Esophagus squamous epithelium (tissue), 5 donors: Measurements from ENCODE around the gene ARID3B. TPM values are rescaled to one million over a fixed set of nuclear protein-coding genes. Genes with fewer than 3 reads are reported as not detected.

ENCODE experiments used
- DNase-seq: peaks from one replicate; lab custom pipeline; 2025; lab: John Stamatoyannopoulos, UW
- H3K27ac ChIP-seq, 4 donors: fragments of 200-600 bp; sonication (generic); one replicate each; pipeline ENCODE4 v1.5.1; 2016 to 2019; ENCODE audit warnings: mild to moderate bottlenecking in 1 of 4
- H3K27me3 ChIP-seq, 4 donors: fragments of 200-600 bp; sonication (generic); 1 replicate in 3 of 4; 2 replicates in 1 of 4; pipeline versions ENCODE4 v1.5.1 to v1.6.0; 2017 to 2021; ENCODE audit warnings: antibody characterized with exemption in 1 of 4
- H3K36me3 ChIP-seq, 3 donors: fragments of 200-600 bp; sonication (generic); one replicate each; pipeline ENCODE4 v1.5.1; 2016 to 2019
- H3K4me1 ChIP-seq, 3 donors: fragments of 200-600 bp; sonication (generic); one replicate each; pipeline ENCODE4 v1.5.1; 2017 to 2019
- H3K4me3 ChIP-seq, 4 donors: fragments of 200-600 bp; sonication (generic); 1 replicate in 3 of 4; 2 replicates in 1 of 4; pipeline ENCODE4 v1.5.1; 2016 to 2019; ENCODE audit warnings: mild to moderate bottlenecking in 2 of 4, moderate library complexity in 1 of 4
- H3K9me3 ChIP-seq, 3 donors: fragments of 200-600 bp; sonication (generic); one replicate each; pipeline ENCODE4 v1.5.1; 2016 to 2019
- CTCF ChIP-seq, 6 experiments: fragments of 450-650 bp in 4 of 6; fragments of 200-600 bp in 2 of 6; sonication (generic) in 2 of 6; IDR thresholded peaks; one replicate each; pipeline ENCODE4 v1.5.1; 2016 to 2019; ENCODE audit warnings: antibody characterized with exemption in 6 of 6, mild to moderate bottlenecking in 4 of 6, moderate library complexity in 4 of 6
- POLR2A ChIP-seq, 4 donors: fragments of 450-650 bp; IDR thresholded peaks; one replicate each; pipeline ENCODE4 v1.6.1; 2017; ENCODE audit warnings: antibody characterized with exemption in 4 of 4, mild to moderate bottlenecking in 4 of 4, moderate library complexity in 3 of 4
- WGBS, 2 donors: methylation state at CpG; one replicate each; pipeline ENCODE4 v1.1.5; 2018; 5-methylcytosine and 5-hydroxymethylcytosine counted together
- intact Hi-C: fragments of 100-400 bp; cut with DNase I; formaldehyde crosslinking; loops from one replicate; pipeline ENCODE4 v1.15.0; 2022
- total RNA-seq, 4 donors: library from RNA; depleted of rRNA; stranded (reverse); fragments of >200 nt; gene quantifications; one replicate each; pipeline ENCODE4 v1.1.0, GENCODE V29; 2016
- donor health status: DM: yes; HTN: yes; CAD: no.

ARID3B gene
- total RNA-seq, 4 donors from 2014 or later = 4.5 to 11.6 (median 6.4) TPM

GRCh38 chr15:74616996-74617395 lies 76.0 kb downstream of the ARID3B start:
- H3K4me1 ChIP-seq = peaks cover 31 to 67% (median 33%) of the 10 kb centered on the region in 3 donors
- H3K27ac ChIP-seq = peak overlapping the region in 2 of 4 donors; percentile 92 to 99
- H3K4me3 ChIP-seq = peak overlapping the region; percentile 72 to 95 (median 86)

DNA sequence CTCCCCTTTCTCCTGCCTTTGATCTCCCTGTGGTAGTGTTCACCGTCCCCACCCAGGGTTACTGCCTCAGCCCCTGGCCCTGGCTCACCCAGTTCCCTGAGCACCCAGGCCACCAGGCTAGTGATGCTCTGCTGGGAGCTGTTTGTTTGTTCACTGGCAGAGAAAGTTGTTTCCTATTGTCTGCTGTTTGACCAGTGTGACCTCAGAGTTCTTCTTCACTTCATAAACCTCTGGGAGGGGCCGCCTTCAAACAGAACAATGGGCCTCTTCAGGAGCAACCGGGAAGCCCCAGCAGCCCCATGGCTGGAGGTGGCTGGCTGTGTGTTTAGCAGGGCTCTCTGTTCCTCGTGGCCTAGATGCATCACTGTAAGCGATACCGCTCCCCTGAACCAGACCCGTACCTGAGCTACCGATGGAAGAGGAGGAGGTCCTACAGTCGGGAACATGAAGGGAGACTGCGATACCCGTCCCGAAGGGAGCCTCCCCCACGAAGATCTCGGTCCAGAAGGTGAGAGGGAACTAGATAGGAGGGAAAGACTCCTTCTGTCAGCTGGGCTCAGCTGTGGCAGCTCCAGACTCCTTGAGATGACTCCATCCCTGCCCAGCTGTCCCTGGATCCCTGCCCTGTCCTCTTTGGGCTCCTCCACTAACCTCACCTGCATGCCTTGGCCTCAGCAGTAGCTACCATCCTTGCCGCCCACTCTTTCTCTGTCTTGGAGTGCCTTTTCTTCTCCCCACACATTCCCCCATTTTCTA lies 78.0 kb downstream of the ARID3B start:
- Histone ChIP-seq H3K36me3 (peaks cover 38 to 59% (median 41%) of the 10 kb centered on the region in 3 donors), H3K27me3 (no peaks in the 10 kb centered on the region), H3K9me3 (no peaks in the 10 kb centered on the region), H3K4me1 (peaks cover 31 to 69% (median 33%) of the 10 kb centered on the region in 3 donors), H3K4me3 (no peak overlapping the region), H3K27ac (no peak overlapping the region)
- intact Hi-C loops = no loop called here
- 80 to 84% methylated on average over 3 to 9 of the region's 15 CpGs for WGBS, 2 donors
- no peak for DNase-seq
- TF ChIP-seq POLR2A (IDR thresholded peaks at IDR 0.05) (no peak), CTCF (IDR thresholded peaks at IDR 0.05) (no peak)

More at GRCh38 chr15:74616996-74617395, 76.0 kb downstream of the ARID3B start:
- peaks cover 21 to 38% (median 24%) of the 10 kb centered on the region in 3 donors for H3K36me3 ChIP-seq
- intact Hi-C loops = no loop called here
- no peaks in the 10 kb centered on the region for H3K27me3 ChIP-seq
- no peak for DNase-seq
- H3K9me3 ChIP-seq = no peaks in the 10 kb centered on the region
- no peak for TF ChIP-seq CTCF (IDR thresholded peaks at IDR 0.05)
- TF ChIP-seq POLR2A (IDR thresholded peaks at IDR 0.05) = no peak

GRCh38 chr15:74619916-74620635 lies 79.1 kb downstream of the ARID3B start:
- Histone ChIP-seq H3K27me3 (no peaks in the 10 kb centered on the region), H3K4me3 (no peak overlapping the region), H3K4me1 (peaks cover 31 to 59% (median 33%) of the 10 kb centered on the region in 3 donors), H3K36me3 (peaks cover 48 to 69% (median 51%) of the 10 kb centered on the region in 3 donors), H3K27ac (no peak overlapping the region), H3K9me3 (no peaks in the 10 kb centered on the region)
- DNase-seq = no peak
- TF ChIP-seq CTCF (IDR thresholded peaks at IDR 0.05) = no peak
- TF ChIP-seq POLR2A (IDR thresholded peaks at IDR 0.05) = no peak
- intact Hi-C loops = loop anchor here (5.0 kb wide), 1 partner anchor 243 kb away; no protein-coding TSS in a partner anchor
- 95 to 97% methylated on average over 10 to 11 of the region's 27 CpGs for WGBS, 2 donors

DNA sequence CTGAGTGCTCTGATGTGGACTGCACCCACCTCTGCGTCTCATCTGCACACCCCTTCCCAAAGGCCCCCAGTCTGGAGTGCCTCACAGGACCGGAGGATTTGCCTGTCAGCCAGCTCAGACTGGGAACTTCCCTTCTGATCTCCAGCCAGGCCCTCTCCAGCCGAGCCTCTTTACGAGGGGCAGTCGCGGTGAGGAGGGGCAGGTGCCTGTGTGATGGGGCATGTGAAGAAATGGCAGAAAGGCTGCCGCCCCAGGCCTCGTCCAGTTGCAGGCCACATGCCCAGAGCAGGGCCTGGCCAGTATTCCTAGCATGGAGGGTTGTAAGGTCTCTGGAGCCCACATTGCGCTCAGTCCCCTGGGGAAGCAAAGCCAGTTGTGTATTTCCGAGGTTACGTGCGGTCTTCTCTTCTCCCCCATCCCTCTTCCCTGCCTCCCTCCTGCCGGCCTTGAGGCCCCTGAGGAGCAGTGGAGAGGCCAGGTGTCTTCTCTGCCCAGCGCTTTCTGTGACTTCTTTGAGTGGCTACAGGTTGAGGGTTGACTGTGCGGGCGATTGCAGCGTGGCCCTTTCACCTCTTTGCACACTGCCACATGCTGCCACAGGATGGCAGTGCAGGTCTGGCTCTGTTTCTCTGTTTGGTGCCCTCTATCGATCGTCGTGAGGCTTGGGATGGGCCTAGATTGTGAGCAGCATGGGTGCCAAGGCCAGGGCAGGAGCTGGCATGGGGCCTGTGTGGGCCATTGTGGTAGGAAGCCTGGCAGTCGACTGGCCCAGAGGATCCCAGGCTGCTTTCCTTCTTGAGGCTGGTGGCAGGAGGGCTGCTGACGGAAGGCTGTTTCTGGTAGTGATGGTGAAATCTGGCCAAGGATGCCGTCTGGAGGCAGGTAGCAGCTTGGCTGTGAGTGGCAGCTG lies 79.9 kb downstream of the ARID3B start:
- 39 to 66% methylated on average over 14 to 17 of the region's 23 CpGs for WGBS, 2 donors
- no peaks in the 10 kb centered on the region for H3K9me3 ChIP-seq
- TF ChIP-seq CTCF (IDR thresholded peaks at IDR 0.05) = peak; percentile 66 to 93 (median 78)
- TF ChIP-seq POLR2A (IDR thresholded peaks at IDR 0.05) = no peak
- H3K27me3 ChIP-seq = no peaks in the 10 kb centered on the region
- peaks cover 55 to 77% (median 59%) of the 10 kb centered on the region in 3 donors for H3K36me3 ChIP-seq
- no peak overlapping the region for H3K4me3 ChIP-seq
- intact Hi-C loops = loop anchor here (5.0 kb wide), 1 partner anchor 244 kb away; no protein-coding TSS in a partner anchor
- H3K27ac ChIP-seq = no peak overlapping the region
- no peak for DNase-seq
- peaks cover 31 to 59% (median 33%) of the 10 kb centered on the region in 3 donors for H3K4me1 ChIP-seq
